ENCODE measurements around the gene MVD.

GRCh38 chr16:88690341-88691128 lies 27.6 kb upstream of the MVD start:
- TF ChIP-seq CTCF (IDR thresholded peaks at IDR 0.05; ENCODE audit: insufficient read depth, low read length, poor library complexity, severe bottlenecking): no peak
- TF ChIP-seq EZH2phosphoT487 (conservative IDR thresholded peaks at IDR 0.05; ENCODE audit: low read length): no peak

All from SU-DHL-6 (cell line).